Mesenchymal stem cell (in vitro differentiated cells and primary cell): ENCODE data around the gene ZFP90.
"Not testable (repeated sequence)": the region's sequence is repeated elsewhere in the genome, so short reads cannot be mapped to it uniquely, and the experiment has no call there.

Experiments used
- DNase-seq: peaks from one replicate; pipeline ENCODE4 v3.0.0-alpha.2; 2013
- H2AFZ ChIP-seq: one replicate; pipeline ENCODE4 v1.6.1; 2013; ENCODE audit warnings: low read depth, mild to moderate bottlenecking, control low read depth, inconsistent platforms, low read length, moderate library complexity
- H2AK5ac ChIP-seq: 2 replicates; pipeline ENCODE4 v1.6.1; 2013; ENCODE audit warnings: low read length, moderate library complexity, mild to moderate bottlenecking, inconsistent platforms; ENCODE audit not compliant: severe bottlenecking
- H2BK120ac ChIP-seq: one replicate; pipeline ENCODE4 v1.6.1; 2013; ENCODE audit warnings: low read depth, mild to moderate bottlenecking, inconsistent platforms, low read length, moderate library complexity
- H2BK12ac ChIP-seq, 2 experiments: one replicate each; pipeline ENCODE4 v1.6.1; 2013; ENCODE audit warnings: inconsistent platforms in 2 of 2, low read length in 2 of 2, mild to moderate bottlenecking in 2 of 2, moderate library complexity in 2 of 2, control low read depth in 1 of 2
- H2BK15ac ChIP-seq: one replicate; pipeline ENCODE4 v1.6.1; 2013; ENCODE audit warnings: mild to moderate bottlenecking, low read depth, inconsistent platforms; ENCODE audit not compliant: poor library complexity, severe bottlenecking
- H2BK5ac ChIP-seq: 2 replicates; pipeline ENCODE4 v1.6.1; 2013; ENCODE audit warnings: low read depth, mild to moderate bottlenecking, low read length, control low read depth, inconsistent platforms; ENCODE audit not compliant: poor library complexity, severe bottlenecking
- H3K14ac ChIP-seq, 2 experiments: one replicate each; pipeline ENCODE4 v1.6.1; 2013; ENCODE audit warnings: inconsistent platforms in 2 of 2, low read length in 2 of 2, control low read depth in 1 of 2, mild to moderate bottlenecking in 1 of 2, moderate library complexity in 1 of 2
- H3K18ac ChIP-seq, 2 experiments: one replicate each; pipeline ENCODE4 v1.6.1; 2013; ENCODE audit warnings: inconsistent platforms in 2 of 2, low read length in 2 of 2, control low read depth in 1 of 2, low read depth in 1 of 2, mild to moderate bottlenecking in 1 of 2
- H3K23ac ChIP-seq, 2 experiments: one replicate each; pipeline ENCODE4 v1.6.1; 2013; ENCODE audit warnings: inconsistent platforms in 2 of 2, low read length in 2 of 2, mild to moderate bottlenecking in 2 of 2, moderate library complexity in 2 of 2, control low read depth in 1 of 2
- H3K27ac ChIP-seq: 2 replicates; pipeline ENCODE4 v1.5.1; 2013; ENCODE audit warnings: mild to moderate bottlenecking, moderate library complexity, low read length, control low read depth, inconsistent platforms; ENCODE audit not compliant: poor library complexity, severe bottlenecking
- H3K27me3 ChIP-seq, 2 experiments: 2 replicates each; pipeline versions ENCODE4 v1.6.1 to v1.7.0; 2013; ENCODE audit warnings: low read length in 2 of 2, mild to moderate bottlenecking in 2 of 2, moderate library complexity in 2 of 2, control low read depth in 1 of 2, inconsistent platforms in 1 of 2; ENCODE audit not compliant: control insufficient read depth in 1 of 2, insufficient read depth in 1 of 2
- H3K36me3 ChIP-seq, 2 experiments: 2 replicates each; pipeline versions ENCODE4 v1.6.1 to v1.7.0; 2013; ENCODE audit warnings: low read length in 2 of 2, control low read depth in 1 of 2, inconsistent platforms in 1 of 2, low read depth in 1 of 2, mild to moderate bottlenecking in 1 of 2; ENCODE audit not compliant: insufficient read depth in 2 of 2, control insufficient read depth in 1 of 2
- H3K4ac ChIP-seq, 2 experiments: one replicate each; pipeline ENCODE4 v1.6.1; 2013; ENCODE audit warnings: inconsistent platforms in 2 of 2, low read length in 2 of 2, mild to moderate bottlenecking in 2 of 2, moderate library complexity in 2 of 2, control low read depth in 1 of 2, low read depth in 1 of 2
- H3K4me1 ChIP-seq: 2 replicates; pipeline ENCODE4 v1.6.1; 2013; ENCODE audit warnings: low read depth, low read length, control low read depth; ENCODE audit not compliant: control insufficient read depth, insufficient read depth
- H3K4me2 ChIP-seq: 2 replicates; pipeline ENCODE4 v1.6.1; 2013; ENCODE audit warnings: low read length, mild to moderate bottlenecking, inconsistent platforms; ENCODE audit not compliant: poor library complexity, severe bottlenecking
- H3K4me3 ChIP-seq, 2 experiments: 2 replicates each; pipeline versions ENCODE4 v1.5.1 to v1.7.0; 2013; ENCODE audit warnings: low read length in 2 of 2, mild to moderate bottlenecking in 2 of 2, control low read depth in 1 of 2, low read depth in 1 of 2; ENCODE audit not compliant: insufficient read depth in 1 of 2
- H3K79me1 ChIP-seq: replicated peaks from 2 replicates; pipeline ENCODE4 v1.6.1; 2013; ENCODE audit warnings: mild to moderate bottlenecking, control low read depth, low read length, inconsistent platforms; ENCODE audit not compliant: poor library complexity, severe bottlenecking
- H3K9ac ChIP-seq: 2 replicates; pipeline ENCODE4 v1.7.0; 2013; ENCODE audit warnings: mild to moderate bottlenecking, low read length, moderate library complexity
- H3K9me3 ChIP-seq: 2 replicates; pipeline ENCODE4 v1.7.0; 2013; ENCODE audit warnings: mild to moderate bottlenecking, low read length; ENCODE audit not compliant: control insufficient read depth
- H4K8ac ChIP-seq: one replicate; pipeline ENCODE4 v1.6.1; 2013; ENCODE audit warnings: inconsistent platforms, mild to moderate bottlenecking, low read length, moderate library complexity
- H4K91ac ChIP-seq: one replicate; pipeline ENCODE4 v1.6.1; 2013; ENCODE audit warnings: mild to moderate bottlenecking, low read length, inconsistent platforms
- WGBS: methylation state at CpG from one replicate; pipeline ENCODE4 v1.1.7; 2013; ENCODE audit warnings: mixed read lengths; 5-methylcytosine and 5-hydroxymethylcytosine counted together

The ZFP90 gene

DNA sequence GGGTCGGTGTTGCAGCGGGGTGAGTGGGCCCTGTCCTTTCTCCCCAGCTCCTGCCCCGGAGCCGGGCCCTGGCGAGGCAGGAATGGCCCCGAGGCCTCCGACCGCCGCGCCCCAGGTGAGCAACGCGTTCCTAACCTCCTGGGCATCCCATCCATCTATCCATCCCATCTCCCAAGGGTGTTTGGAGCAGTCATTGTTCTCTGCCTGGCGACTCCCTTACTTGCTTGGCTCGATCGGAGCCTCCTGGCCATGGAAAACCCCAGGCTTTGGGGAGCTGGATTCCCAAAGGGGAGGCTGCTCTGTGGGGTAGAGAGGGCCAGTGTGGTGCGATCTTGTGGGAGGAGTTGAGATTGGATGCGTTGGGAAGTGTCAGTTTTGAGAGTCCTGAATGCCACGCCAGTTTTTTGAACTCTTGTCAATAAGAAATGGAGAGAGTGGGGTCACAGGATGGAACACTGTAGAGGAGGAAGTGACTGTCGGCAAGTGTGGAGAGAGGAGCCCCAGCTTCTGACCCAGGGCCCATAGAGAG is 684 bp downstream of the ZFP90 start:
- peak; percentile 24 for DNase-seq
- H3K4me1 ChIP-seq: peaks cover 5% of the 10 kb centered on the region
- peak overlapping the region; percentile 19 for H2BK15ac ChIP-seq
- H3K27ac ChIP-seq: peak overlapping the region; percentile 14
- peak overlapping the region; percentile 86 for H3K4me2 ChIP-seq
- no peaks in the 10 kb centered on the region for H3K27me3 ChIP-seq
- H3K79me1 ChIP-seq: peaks cover 24% of the 10 kb centered on the region
- H4K91ac ChIP-seq: peak overlapping the region; percentile 31
- peak overlapping the region; percentile 88 for H3K9ac ChIP-seq
- H3K14ac ChIP-seq: peak overlapping the region in 1 of 2 experiments; percentile 0
- peak overlapping the region; percentile 91 for H2AFZ ChIP-seq
- peak overlapping the region; percentile 64 for H2BK120ac ChIP-seq
- peak overlapping the region in 1 of 2 experiments; percentile 73 for H3K4ac ChIP-seq
- 4% methylated on average over 17 of the region's 19 CpGs for WGBS
- peaks cover 25% of the 10 kb centered on the region for H3K9me3 ChIP-seq
- peak overlapping the region; percentile 50 to 70 for H3K18ac ChIP-seq
- H3K23ac ChIP-seq: peak overlapping the region in 1 of 2 experiments; percentile 85
- H2BK5ac ChIP-seq: no peak overlapping the region
- H3K4me3 ChIP-seq: peak overlapping the region; percentile 83 to 95
- H3K36me3 ChIP-seq: peaks cover 32 to 34% of the 10 kb centered on the region in 2 experiments
- no peak overlapping the region for H2AK5ac ChIP-seq
- peak overlapping the region; percentile 67 for H4K8ac ChIP-seq
- no peak overlapping the region for H2BK12ac ChIP-seq

DNA sequence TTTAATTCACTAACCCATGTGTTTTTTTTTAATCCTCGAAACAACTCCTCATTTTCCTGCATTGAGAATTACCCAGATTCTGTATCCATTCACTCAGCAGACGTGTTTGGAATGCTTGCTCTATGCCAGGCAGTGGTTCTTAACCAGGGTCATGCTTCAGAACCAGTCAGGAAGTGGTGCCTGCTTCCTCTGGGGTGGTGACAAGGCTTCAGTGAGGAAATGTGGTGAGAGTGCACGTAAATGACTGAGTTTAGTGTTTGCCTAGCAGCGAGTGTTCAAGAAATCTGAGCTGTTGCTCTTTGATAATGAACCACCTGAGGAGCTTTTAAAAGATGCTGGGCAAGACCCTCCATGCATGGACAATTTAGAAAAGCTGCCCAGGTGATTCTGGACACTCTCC is 9.9 kb downstream of the ZFP90 start:
- H3K14ac ChIP-seq: no peak overlapping the region
- no peak overlapping the region for H4K8ac ChIP-seq
- WGBS: 96% methylated on average over 4 of the region's 4 CpGs

DNA sequence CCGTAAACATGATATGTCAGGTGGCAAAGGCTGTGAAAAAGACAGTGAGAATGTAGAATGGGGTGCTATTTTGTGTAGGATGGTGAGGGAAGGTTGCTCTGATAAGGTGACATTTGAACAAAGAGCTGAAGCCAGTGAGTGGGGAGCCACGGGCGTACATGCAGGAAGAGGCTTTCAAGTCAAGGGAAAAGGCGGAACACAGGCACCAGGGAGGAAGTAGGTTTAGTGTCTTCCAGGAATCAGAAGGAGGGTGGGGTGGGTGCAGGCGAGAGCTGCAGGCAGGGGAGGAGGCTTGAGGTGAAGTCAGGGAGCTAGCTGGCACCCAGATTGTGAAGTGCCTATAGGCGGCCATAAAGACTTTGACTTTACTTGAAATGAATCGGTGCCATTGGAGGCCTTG is 14.1 kb downstream of the ZFP90 start:
- Histone ChIP-seq H2BK12ac (no peak overlapping the region), H3K27ac (no peak overlapping the region)

More for the DNA sequence above, 9.9 kb downstream of the ZFP90 start:
- Histone ChIP-seq H2AFZ (no peak overlapping the region), H3K36me3 (peaks cover 70 to 93% of the 10 kb centered on the region in 2 experiments), H3K9me3 (peaks cover 95% of the 10 kb centered on the region), H2BK120ac (no peak overlapping the region), H3K4ac (no peak overlapping the region), H4K91ac (no peak overlapping the region), H3K79me1 (peaks cover 41% of the 10 kb centered on the region), H3K9ac (no peak overlapping the region), H3K4me1 (no peaks in the 10 kb centered on the region), H3K4me3 (peak overlapping the region in 1 of 2 experiments; percentile 39), H2BK15ac (no peak overlapping the region), H2AK5ac (no peak overlapping the region), H2BK12ac (no peak overlapping the region), H3K27me3 (no peaks in the 10 kb centered on the region), H3K18ac (no peak overlapping the region), H3K27ac (no peak overlapping the region), H2BK5ac (no peak overlapping the region), H3K4me2 (no peak overlapping the region), H3K23ac (no peak overlapping the region)
- DNase-seq: no peak

DNA sequence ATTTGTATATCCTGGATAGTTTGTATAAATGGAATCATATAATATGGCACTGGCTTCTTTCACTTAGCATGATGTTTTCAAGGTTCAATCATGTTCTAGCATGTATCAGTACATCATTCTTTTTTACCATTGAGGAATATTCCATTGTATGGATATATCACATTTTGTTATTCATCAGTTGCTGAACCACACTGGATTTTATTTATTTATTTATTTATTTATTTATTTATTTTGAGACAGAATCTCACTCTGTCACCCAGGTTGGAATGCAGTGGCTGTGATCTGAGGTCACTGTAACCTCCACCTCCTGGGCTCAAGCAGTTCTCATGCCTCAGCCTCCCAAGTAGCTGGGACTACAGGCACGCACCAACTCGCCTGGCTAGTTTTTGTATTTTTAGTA is 21.2 kb downstream of the ZFP90 start:
- H3K27ac ChIP-seq, H2BK5ac ChIP-seq, H2BK15ac ChIP-seq, H2BK120ac ChIP-seq, H2AK5ac ChIP-seq, H3K4me2 ChIP-seq, H3K9ac ChIP-seq, H3K4me1 ChIP-seq, H3K27me3 ChIP-seq, DNase-seq, H3K14ac ChIP-seq, H2BK12ac ChIP-seq, H4K8ac ChIP-seq, H4K91ac ChIP-seq, H2AFZ ChIP-seq, H3K18ac ChIP-seq, H3K23ac ChIP-seq, H3K4ac ChIP-seq: not testable (repeated sequence)
- peaks cover 16% of the 10 kb centered on the region for H3K79me1 ChIP-seq
- no CpG with 5 or more reads among the region's 2 CpGs for WGBS
- H3K36me3 ChIP-seq: peaks cover 49 to 96% of the 10 kb centered on the region in 2 experiments
- H3K4me3 ChIP-seq: peak overlapping the region in 1 of 2 experiments; percentile 62
- peaks cover 100% of the 10 kb centered on the region for H3K9me3 ChIP-seq

More for the DNA sequence above, 14.1 kb downstream of the ZFP90 start:
- Histone ChIP-seq H3K9ac (no peak overlapping the region), H2AK5ac (no peak overlapping the region), H3K36me3 (peaks cover 73 to 94% of the 10 kb centered on the region in 2 experiments), H3K27me3 (no peaks in the 10 kb centered on the region), H2BK5ac (no peak overlapping the region), H3K14ac (no peak overlapping the region), H2BK15ac (no peak overlapping the region), H3K79me1 (peaks cover 50% of the 10 kb centered on the region), H3K18ac (no peak overlapping the region), H3K23ac (no peak overlapping the region), H3K4ac (no peak overlapping the region), H4K8ac (no peak overlapping the region), H2BK120ac (no peak overlapping the region), H3K4me1 (no peaks in the 10 kb centered on the region), H4K91ac (no peak overlapping the region), H3K9me3 (peaks cover 96% of the 10 kb centered on the region), H3K4me3 (peak overlapping the region in 1 of 2 experiments; percentile 46), H3K4me2 (no peak overlapping the region), H2AFZ (no peak overlapping the region)
- WGBS: 90% methylated on average over 7 of the region's 7 CpGs
- DNase-seq: no peak
